IMR-90 (cell line): ENCODE measurements around the gene MOV10L1.

Experiments used
- BHLHE40 ChIP-seq: fragments of 150-350 bp; IDR thresholded peaks from 2 replicates; pipeline ENCODE4 v1.6.1; 2016; ENCODE audit warnings: mild to moderate bottlenecking, low read depth, low read length
- CEBPB ChIP-seq: IDR thresholded peaks from 2 replicates; pipeline ENCODE4 v1.6.1; 2012; ENCODE audit warnings: low read depth, low read length, improper control_type of control experiment
- FOS ChIP-seq: fragments of 150-350 bp; IDR thresholded peaks from 2 replicates; pipeline ENCODE4 v1.6.1; 2016; ENCODE audit warnings: low read depth, low read length
- MAFK ChIP-seq: IDR thresholded peaks from 2 replicates; pipeline ENCODE4 v1.6.1; 2012; ENCODE audit warnings: low read depth, low read length, improper control_type of control experiment
- NFE2L2 ChIP-seq: fragments of 150-350 bp; IDR thresholded peaks from 2 replicates; pipeline ENCODE4 v1.6.1; 2016; ENCODE audit warnings: low read depth, mild to moderate bottlenecking, low read length
- POLR2A ChIP-seq: IDR thresholded peaks from 2 replicates; pipeline ENCODE4 v1.6.1; 2012; ENCODE audit warnings: mild to moderate bottlenecking, low read depth, low read length
- RAD21 ChIP-seq: IDR thresholded peaks from 2 replicates; pipeline ENCODE4 v1.6.1; 2012; ENCODE audit warnings: low read length, improper control_type of control experiment
- RFX5 ChIP-seq: IDR thresholded peaks from 2 replicates; pipeline ENCODE4 v1.8.0; 2012; ENCODE audit warnings: low read depth, mild to moderate bottlenecking, low read length, moderate library complexity
- TF ChIP-seq, protein P1 (sequence below): conservative IDR thresholded peaks from 2 replicates; pipeline ENCODE4 v1.5.1; 2012; ENCODE audit warnings: mild to moderate bottlenecking, low read depth, low read length, improper control_type of control experiment
- TF ChIP-seq, protein P2 (sequence below): fragments of 150-350 bp; IDR thresholded peaks from 2 replicates; pipeline ENCODE4 v1.6.1; 2016; ENCODE audit warnings: low read depth, mild to moderate bottlenecking, low read length, moderate library complexity, borderline replicate concordance
- TF ChIP-seq, protein P3 (sequence below): fragments of 150-350 bp; IDR thresholded peaks from 2 replicates; pipeline ENCODE4 v1.6.1; 2017; ENCODE audit warnings: mild to moderate bottlenecking, antibody characterized with exemption, low read length, low read depth

DNA sequence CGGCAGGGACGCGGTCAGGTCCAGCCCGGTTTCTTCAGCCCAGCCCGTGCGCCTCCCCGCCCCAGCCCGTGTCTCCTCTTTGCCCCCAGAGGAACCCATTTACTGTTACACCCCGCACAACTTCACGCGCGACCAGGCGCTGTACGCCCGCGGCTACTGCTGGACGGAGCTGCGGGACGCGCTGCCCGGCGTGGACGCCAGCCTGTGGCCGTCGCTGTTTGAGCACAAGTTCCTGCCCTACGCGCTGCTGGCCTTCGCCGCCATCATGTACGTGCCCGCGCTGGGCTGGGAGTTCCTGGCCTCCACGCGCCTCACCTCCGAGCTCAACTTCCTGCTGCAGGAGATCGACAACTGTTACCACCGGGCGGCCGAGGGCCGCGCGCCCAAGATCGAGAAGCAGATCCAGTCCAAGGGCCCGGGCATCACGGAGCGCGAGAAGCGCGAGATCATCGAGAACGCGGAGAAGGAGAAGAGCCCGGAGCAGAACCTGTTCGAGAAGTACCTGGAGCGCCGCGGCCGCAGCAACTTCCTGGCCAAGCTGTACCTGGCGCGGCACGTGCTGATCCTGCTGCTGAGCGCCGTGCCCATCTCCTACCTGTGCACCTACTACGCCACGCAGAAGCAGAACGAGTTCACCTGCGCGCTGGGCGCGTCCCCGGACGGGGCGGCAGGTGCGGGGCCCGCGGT is 87.2 kb downstream of the MOV10L1 start:
- TF ChIP-seq, protein P1, sequence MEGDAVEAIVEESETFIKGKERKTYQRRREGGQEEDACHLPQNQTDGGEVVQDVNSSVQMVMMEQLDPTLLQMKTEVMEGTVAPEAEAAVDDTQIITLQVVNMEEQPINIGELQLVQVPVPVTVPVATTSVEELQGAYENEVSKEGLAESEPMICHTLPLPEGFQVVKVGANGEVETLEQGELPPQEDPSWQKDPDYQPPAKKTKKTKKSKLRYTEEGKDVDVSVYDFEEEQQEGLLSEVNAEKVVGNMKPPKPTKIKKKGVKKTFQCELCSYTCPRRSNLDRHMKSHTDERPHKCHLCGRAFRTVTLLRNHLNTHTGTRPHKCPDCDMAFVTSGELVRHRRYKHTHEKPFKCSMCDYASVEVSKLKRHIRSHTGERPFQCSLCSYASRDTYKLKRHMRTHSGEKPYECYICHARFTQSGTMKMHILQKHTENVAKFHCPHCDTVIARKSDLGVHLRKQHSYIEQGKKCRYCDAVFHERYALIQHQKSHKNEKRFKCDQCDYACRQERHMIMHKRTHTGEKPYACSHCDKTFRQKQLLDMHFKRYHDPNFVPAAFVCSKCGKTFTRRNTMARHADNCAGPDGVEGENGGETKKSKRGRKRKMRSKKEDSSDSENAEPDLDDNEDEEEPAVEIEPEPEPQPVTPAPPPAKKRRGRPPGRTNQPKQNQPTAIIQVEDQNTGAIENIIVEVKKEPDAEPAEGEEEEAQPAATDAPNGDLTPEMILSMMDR = no peak
- TF ChIP-seq POLR2A (no peak), CEBPB (no peak), FOS (no peak), MAFK (no peak), RFX5 (no peak), RAD21 (no peak), BHLHE40 (no peak), NFE2L2 (no peak)
- TF ChIP-seq, protein P2, sequence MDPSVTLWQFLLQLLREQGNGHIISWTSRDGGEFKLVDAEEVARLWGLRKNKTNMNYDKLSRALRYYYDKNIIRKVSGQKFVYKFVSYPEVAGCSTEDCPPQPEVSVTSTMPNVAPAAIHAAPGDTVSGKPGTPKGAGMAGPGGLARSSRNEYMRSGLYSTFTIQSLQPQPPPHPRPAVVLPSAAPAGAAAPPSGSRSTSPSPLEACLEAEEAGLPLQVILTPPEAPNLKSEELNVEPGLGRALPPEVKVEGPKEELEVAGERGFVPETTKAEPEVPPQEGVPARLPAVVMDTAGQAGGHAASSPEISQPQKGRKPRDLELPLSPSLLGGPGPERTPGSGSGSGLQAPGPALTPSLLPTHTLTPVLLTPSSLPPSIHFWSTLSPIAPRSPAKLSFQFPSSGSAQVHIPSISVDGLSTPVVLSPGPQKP = no peak
- TF ChIP-seq, protein P3, sequence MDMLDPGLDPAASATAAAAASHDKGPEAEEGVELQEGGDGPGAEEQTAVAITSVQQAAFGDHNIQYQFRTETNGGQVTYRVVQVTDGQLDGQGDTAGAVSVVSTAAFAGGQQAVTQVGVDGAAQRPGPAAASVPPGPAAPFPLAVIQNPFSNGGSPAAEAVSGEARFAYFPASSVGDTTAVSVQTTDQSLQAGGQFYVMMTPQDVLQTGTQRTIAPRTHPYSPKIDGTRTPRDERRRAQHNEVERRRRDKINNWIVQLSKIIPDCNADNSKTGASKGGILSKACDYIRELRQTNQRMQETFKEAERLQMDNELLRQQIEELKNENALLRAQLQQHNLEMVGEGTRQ = no peak
